Measurements from ENCODE around the gene CASKIN1.

DNA sequence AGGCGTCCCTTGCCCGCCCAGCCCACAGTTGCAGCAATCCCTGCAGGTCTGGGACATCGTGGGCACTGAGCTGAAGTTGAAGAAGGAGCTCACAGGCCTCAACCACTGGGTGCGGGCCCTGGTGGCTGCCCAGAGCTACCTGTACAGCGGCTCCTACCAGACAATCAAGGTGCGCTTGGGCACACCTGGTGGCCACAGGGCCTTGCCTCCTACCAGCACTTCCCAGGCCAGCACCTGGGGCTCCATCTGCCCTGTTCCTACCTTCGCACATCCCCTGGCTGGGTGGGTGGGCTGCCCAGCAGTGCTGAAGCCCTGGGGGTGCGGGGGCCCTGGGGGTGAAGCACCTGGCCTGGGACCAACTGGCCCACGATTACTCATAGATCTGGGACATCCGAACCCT is 21.0 kb downstream of the CASKIN1 start:
- TF ChIP-seq POLR2AphosphoS5 (IDR thresholded peaks at IDR 0.05) (no peak), POLR2A (IDR thresholded peaks at IDR 0.05) (no peak)
- TF ChIP-seq, protein P1, sequence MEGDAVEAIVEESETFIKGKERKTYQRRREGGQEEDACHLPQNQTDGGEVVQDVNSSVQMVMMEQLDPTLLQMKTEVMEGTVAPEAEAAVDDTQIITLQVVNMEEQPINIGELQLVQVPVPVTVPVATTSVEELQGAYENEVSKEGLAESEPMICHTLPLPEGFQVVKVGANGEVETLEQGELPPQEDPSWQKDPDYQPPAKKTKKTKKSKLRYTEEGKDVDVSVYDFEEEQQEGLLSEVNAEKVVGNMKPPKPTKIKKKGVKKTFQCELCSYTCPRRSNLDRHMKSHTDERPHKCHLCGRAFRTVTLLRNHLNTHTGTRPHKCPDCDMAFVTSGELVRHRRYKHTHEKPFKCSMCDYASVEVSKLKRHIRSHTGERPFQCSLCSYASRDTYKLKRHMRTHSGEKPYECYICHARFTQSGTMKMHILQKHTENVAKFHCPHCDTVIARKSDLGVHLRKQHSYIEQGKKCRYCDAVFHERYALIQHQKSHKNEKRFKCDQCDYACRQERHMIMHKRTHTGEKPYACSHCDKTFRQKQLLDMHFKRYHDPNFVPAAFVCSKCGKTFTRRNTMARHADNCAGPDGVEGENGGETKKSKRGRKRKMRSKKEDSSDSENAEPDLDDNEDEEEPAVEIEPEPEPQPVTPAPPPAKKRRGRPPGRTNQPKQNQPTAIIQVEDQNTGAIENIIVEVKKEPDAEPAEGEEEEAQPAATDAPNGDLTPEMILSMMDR (IDR thresholded peaks at IDR 0.05 in 8 of 11, conservative IDR thresholded peaks at IDR 0.05 in 3 of 11) = no peak

Measured in spleen (tissue), 7 donors.